Stimulated activated CD8-positive, alpha-beta memory T cell treated with anti-CD3 and anti-CD28 coated beads, Interleukin-7, amount 100 ng/mL, for 48 hours (primary cell): ENCODE measurements around the gene ADAM23.

Experiments used
- DNase-seq, 2 donors: peaks; one replicate each; pipeline ENCODE4 v3.0.0-alpha.2; 2020; ENCODE audit warnings: low read depth in 1 of 2; ENCODE audit errors: extremely low read depth in 1 of 2

Gene ADAM23

DNA sequence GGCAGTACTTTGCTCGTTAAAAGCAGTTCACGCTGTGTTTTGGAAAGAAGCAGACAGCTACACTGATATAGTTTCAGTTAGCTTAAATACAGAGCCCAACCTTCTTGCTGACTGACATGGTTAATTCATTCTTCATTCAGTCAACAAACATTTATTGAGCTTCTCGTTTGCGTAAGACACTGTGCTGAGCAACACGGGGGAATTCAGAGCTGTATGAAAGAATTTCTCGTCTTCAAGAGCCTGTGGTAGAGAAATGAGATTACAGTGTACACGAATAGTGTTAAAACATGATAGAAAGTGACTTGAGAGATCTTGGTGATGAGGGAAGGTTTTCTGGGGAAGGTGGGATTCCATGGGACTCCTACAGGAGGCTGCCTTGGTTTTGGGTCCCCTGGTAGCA lies 44.7 kb downstream of the ADAM23 start:
- DNase-seq: no peak

- DNase-seq: no peak
Observed at GRCh38 chr2:206488623-206489022, 45.3 kb downstream of the ADAM23 start.

DNA sequence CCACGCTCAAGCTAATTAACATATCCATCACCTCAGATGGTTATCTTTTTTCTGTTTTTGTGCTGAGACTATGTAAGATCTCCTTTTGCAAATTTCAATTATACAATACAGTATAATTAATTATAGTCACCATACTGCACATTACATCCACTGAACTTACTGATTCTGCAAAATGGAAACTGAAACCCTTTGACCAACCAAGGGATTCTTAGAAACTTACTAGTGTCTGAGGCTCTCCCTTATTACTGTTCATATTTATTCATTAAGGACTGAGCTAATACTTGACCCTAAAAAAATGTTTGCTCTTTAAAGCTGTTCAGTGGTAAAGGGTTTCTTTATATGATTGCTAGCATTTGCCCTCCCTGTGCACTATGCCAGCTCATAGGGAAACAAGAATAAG lies 50.7 kb downstream of the ADAM23 start:
- DNase-seq: no peak

DNA sequence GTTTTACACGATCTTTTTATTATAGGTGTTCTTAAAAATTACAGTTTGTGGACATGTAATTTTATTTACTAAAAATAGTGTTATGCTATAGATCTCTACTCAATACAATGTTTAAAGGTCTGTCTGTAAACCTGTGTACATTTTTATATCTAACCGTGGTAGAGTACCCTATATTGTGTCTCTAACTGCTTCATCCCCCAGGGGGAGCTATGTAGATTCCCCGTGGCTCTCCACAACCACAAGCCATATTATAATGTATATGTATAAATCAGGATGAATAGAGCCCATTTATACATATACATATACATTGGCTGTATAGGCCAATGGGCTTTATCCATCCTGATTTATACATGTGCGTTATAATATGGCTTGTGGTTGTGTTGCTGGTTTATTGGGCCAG lies 59.4 kb downstream of the ADAM23 start:
- no peak for DNase-seq

GRCh38 chr2:206511283-206511682 lies 68.0 kb downstream of the ADAM23 start:
- DNase-seq: no peak

DNA sequence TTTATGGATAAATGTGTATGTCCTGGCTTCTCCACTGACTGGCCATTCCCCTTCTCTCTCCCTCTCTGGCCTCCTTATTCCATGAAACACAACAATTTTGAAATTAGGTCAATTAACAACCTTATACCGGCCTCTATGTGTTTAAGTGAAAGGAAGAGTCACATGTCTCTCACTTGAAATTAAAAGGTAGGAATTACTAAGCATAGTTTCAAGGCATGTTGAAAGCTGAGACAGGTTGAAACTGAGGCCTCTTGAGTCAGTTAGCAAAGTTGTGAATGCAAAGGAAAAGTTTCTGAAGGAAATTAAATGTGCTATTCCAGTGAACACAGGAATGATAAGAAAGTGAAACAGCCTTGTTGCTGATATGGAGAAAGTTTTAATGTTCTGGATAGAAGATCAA lies 69.7 kb downstream of the ADAM23 start:
- DNase-seq: no peak

DNA sequence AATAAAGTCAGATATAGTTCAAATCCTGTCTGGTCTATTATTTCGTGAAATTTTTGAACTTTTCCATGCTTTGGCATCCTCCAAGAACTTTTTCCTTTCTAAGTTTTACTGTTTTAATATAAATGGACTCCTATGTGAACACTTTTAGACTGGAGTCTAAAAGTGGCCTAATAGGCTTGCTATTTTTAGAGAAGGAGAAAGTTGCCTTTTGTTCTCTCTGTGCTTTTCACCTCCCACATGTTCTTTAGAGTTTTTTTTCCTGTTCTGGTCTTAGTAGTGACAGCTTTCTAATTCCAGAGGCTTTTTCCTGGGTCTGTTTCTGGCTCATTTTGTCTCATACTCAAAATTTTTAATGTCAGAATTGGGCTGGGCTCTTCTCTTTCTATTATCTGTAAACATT lies 72.2 kb downstream of the ADAM23 start:
- no peak for DNase-seq

GRCh38 chr2:206518997-206519396 lies 75.7 kb downstream of the ADAM23 start:
- DNase-seq: no peak

- DNase-seq: no peak
Observed at GRCh38 chr2:206520450-206520849, 77.1 kb downstream of the ADAM23 start.

- DNase-seq: no peak
Observed at GRCh38 chr2:206521115-206521514, 77.8 kb downstream of the ADAM23 start.

- no peak for DNase-seq
Observed at GRCh38 chr2:206521612-206522011, 78.3 kb downstream of the ADAM23 start.

GRCh38 chr2:206526416-206526815 lies 83.1 kb downstream of the ADAM23 start:
- no peak for DNase-seq

- DNase-seq: no peak
Observed at GRCh38 chr2:206527153-206527552, 83.8 kb downstream of the ADAM23 start.

DNA sequence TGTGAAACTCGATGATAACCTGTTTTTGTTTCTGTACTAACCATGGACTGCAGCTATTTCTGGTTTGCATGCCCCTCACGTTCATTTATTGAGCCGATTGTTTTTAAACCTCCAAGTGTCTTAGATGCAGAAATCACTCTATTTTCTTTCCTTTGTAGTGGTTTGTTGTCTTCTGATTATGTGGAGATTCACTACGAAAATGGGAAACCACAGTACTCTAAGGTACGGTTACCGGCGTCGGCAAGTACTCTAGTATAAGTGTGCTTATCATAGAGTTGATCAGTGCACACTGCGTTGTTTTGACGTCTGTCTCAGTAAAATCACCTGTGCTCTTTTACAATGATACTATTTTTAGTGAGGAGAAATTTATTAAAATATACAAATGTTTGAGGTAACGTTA lies 87.4 kb downstream of the ADAM23 start:
- DNase-seq: no peak

DNA sequence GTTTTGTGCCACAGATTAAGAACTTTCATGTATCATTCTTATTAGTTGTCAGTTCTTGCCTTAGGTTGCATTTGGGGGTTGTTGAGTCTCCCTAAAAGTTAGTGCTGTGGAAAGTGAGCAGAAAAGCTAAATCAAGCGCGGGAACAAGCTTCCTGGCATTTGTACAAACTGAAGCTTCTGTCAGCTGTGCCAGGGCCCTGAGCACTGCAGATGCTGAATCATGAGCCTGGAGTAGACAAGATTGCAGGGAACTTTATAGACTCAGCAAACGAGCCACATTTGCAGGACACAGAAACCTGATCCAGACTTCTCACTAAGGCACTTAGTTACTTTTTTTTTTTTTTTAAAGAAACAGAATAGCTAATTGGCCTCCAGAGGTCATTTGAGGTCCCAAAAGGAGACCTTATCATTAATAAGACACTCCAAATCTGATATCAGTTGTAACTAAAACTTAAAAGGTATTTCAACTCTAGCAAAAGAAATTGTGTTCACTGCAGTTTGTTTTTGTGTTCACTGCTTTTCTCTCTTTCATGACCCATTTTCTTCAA lies 88.7 kb downstream of the ADAM23 start:
- DNase-seq: no peak

GRCh38 chr2:206533977-206534376 lies 90.6 kb downstream of the ADAM23 start:
- DNase-seq: no peak

GRCh38 chr2:206535260-206535986 lies 92.1 kb downstream of the ADAM23 start:
- no peak for DNase-seq

DNA sequence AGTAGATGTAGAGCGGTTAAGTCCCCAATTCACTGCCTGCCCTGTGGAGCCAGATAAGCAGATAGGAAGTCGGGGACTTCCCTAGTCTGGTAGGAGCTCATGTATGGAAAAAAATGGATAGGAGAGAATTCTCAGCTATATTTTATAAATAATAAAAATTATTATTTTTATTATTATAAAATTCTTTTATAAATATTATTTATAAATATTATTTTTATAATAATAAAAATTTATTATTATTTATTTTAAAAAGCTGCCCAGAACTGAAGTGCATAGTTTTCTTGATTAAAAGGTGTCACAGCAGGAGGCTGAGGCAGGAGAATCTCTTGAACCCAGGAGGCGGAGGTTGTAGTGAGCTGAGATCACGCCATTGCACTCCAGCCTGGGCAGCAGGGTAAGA lies 97.4 kb downstream of the ADAM23 start:
- DNase-seq: no peak

- no peak for DNase-seq
Observed at GRCh38 chr2:206543073-206543472, 99.7 kb downstream of the ADAM23 start.

DNA sequence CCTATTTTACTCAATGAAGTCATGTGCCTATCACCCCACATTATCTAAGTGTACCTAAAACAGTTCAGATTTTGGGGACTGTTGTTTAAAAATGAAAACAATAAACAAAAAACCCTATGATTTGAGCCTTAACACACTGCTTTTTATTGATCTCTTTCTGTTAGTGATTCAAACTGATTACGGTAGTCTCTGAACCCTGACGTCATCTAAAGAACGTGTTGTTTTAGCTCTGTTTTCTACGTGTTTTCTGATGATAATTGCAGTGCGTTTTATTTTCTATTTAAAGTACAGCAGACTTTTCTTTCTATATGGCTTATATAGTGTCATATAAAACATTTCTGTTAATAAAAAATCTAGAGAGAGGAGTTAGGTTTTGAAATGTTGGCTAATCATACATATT lies 105.1 kb downstream of the ADAM23 start:
- DNase-seq: no peak

GRCh38 chr2:206555721-206556120 lies 112.4 kb downstream of the ADAM23 start:
- no peak for DNase-seq

GRCh38 chr2:206556357-206556949 lies 113.1 kb downstream of the ADAM23 start:
- no peak for DNase-seq

DNA sequence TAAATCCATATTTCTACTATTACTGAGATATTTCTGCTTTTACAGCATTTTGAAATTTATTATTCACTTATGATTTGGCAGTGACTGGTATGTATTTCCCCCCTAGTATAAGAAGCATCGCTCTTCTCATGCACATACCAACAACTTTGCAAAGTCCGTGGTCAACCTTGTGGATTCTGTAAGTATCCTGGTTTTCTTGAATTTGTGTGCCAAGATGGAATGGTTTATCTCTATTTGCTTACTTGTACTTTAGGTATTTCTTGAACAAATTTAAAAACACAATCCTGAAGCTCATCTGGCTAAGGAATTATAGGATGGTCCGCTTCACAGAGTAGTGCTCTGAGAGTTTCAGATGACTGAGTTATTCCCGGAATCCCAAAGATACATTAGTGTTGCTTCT lies 114.0 kb downstream of the ADAM23 start:
- DNase-seq: no peak
